HG03521 (cell line): ENCODE measurements around the gene HTR2C.

Experiments used
- ATAC-seq: cut with Tn5 transposase; IDR thresholded peaks from one replicate; pipeline ENCODE4 v1.9.1; 2021; ENCODE audit warnings: mild to moderate bottlenecking, moderate library complexity; ENCODE audit not compliant: unreplicated experiment

HTR2C gene

GRCh38 chrX:114952696-114953095 is 368.8 kb downstream of the HTR2C start:
- no peak for ATAC-seq
